ENCODE measurements around the gene LEF1. TPM values are rescaled to one million over a fixed set of nuclear protein-coding genes. Genes with fewer than 3 reads are reported as not detected.

LEF1 gene
- total RNA-seq, 1 donor from 2014 or later: 0.41 TPM

DNA sequence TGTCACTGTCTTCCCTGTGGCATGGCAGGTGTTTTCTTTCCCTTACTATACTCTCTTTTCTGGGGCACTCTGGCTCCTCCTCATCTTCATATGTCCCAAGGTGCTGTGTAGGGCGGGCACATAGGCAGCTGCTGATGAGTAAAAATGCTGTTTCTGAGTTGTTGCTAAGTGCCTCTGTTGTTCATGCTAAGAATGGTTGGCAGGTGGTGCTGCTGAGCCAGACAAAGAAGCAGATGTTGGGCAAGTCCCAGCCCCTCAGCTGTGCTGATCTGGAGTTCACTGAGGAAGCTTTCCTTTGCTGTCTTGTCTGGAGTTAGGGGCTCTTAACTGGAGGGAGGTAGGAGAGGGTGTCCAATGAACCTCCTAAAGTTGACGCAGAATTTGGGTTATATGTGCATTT is 138.4 kb downstream of the LEF1 start:
- Histone ChIP-seq H3K36me3 (peaks cover 87% of the 10 kb centered on the region), H3K9me3 (replicated peaks) (no peaks in the 10 kb centered on the region), H3K4me1 (peaks cover 15% of the 10 kb centered on the region), H3K4me3 (no peak overlapping the region), H3K27me3 (ENCODE audit: low read depth) (no peaks in the 10 kb centered on the region), H3K27ac (replicated peaks) (no peak overlapping the region)
- TF ChIP-seq, protein P1, sequence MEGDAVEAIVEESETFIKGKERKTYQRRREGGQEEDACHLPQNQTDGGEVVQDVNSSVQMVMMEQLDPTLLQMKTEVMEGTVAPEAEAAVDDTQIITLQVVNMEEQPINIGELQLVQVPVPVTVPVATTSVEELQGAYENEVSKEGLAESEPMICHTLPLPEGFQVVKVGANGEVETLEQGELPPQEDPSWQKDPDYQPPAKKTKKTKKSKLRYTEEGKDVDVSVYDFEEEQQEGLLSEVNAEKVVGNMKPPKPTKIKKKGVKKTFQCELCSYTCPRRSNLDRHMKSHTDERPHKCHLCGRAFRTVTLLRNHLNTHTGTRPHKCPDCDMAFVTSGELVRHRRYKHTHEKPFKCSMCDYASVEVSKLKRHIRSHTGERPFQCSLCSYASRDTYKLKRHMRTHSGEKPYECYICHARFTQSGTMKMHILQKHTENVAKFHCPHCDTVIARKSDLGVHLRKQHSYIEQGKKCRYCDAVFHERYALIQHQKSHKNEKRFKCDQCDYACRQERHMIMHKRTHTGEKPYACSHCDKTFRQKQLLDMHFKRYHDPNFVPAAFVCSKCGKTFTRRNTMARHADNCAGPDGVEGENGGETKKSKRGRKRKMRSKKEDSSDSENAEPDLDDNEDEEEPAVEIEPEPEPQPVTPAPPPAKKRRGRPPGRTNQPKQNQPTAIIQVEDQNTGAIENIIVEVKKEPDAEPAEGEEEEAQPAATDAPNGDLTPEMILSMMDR (IDR thresholded peaks at IDR 0.05; ENCODE audit: borderline replicate concordance): peak; percentile 44
- intact Hi-C loops (cut with micrococcal nuclease): no loop called here
- DNase-seq: no peak

DNA sequence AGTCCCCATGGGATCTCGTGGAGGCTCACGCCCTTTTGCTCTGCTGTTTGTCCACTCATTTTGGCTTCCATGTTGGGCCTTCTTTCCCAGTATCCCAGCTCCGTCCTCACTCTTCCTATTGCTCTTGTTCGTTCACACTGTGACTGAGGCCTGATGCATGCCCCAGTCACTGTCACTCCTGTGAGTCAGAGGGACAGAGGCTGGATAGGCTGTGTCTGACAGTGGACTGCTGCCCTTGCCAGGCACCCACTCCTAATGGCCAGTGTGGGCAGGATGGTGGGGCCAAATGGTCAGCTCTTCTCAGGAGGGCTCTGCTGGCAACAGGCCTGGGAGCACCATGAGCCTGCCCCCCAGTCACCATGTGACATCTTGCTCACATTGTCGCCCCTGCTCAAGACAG is 139.0 kb downstream of the LEF1 start:
- peaks cover 15% of the 10 kb centered on the region for H3K4me1 ChIP-seq
- peaks cover 87% of the 10 kb centered on the region for H3K36me3 ChIP-seq
- no peaks in the 10 kb centered on the region for H3K27me3 ChIP-seq (ENCODE audit: low read depth)
- no peak for DNase-seq
- no peak overlapping the region for H3K27ac ChIP-seq (replicated peaks)
- H3K4me3 ChIP-seq: no peak overlapping the region
- TF ChIP-seq, protein P1 (IDR thresholded peaks at IDR 0.05; ENCODE audit: borderline replicate concordance): no peak
- no peaks in the 10 kb centered on the region for H3K9me3 ChIP-seq (replicated peaks)
- intact Hi-C loops (cut with micrococcal nuclease): no loop called here

DNA sequence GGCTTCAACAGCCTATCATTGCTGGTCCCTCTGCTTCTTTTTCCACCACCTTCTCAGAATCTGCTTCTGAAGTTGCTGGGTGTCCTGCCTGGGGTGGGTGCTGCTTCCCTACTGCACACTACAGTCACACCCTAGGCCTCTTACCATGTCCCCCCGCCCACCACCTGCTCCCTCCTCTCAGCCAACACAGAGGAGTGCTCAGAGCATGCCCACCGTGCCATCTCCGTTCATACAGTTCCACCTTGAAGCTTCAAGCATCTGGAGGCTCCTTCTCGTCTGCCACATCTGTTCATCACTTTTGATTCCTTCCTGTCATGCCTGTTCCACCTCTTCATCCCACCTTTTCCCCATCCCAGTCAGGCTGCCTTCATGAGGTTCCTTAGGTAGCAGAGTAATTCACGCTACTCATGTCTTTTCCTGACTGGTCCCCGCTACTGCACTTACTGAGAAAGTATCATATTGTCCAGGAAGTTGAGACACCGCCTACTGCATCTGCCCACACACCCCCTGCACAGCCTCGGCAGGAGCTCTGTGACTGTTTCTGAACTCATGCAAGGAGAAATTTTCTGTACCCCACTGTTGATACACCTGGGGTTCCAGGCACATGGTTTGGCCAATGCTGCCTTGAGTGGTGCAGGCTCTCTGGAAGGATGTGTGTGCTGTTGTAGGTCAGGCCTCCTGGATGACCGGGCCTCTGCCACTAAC is 139.6 kb downstream of the LEF1 start:
- Histone ChIP-seq H3K4me1 (peaks cover 14% of the 10 kb centered on the region), H3K4me3 (no peak overlapping the region), H3K27me3 (ENCODE audit: low read depth) (no peaks in the 10 kb centered on the region), H3K36me3 (peaks cover 87% of the 10 kb centered on the region), H3K9me3 (replicated peaks) (no peaks in the 10 kb centered on the region), H3K27ac (replicated peaks) (no peak overlapping the region)
- intact Hi-C loops (cut with micrococcal nuclease): no loop called here
- TF ChIP-seq, protein P1 (IDR thresholded peaks at IDR 0.05; ENCODE audit: borderline replicate concordance): no peak
- no peak for DNase-seq

DNA sequence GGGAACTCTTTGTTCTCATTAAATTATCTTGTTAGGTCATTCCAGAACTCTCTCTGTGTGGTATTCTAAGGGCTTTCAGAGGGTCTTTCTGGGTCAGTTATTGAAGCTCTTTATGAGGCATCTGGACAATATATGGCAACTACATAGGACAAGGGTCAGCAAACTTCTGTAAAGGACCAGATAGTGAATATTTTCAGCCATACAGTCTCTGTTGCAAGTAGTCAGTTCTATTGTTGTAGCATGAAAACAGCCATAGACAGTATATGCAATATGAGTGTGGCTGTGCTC is 143.9 kb downstream of the LEF1 start:
- intact Hi-C loops (cut with micrococcal nuclease): no loop called here
- no peak overlapping the region for H3K4me3 ChIP-seq
- no peak overlapping the region for H3K27ac ChIP-seq (replicated peaks)
- TF ChIP-seq, protein P1 (IDR thresholded peaks at IDR 0.05; ENCODE audit: borderline replicate concordance): no peak
- H3K4me1 ChIP-seq: no peaks in the 10 kb centered on the region
- no peaks in the 10 kb centered on the region for H3K9me3 ChIP-seq (replicated peaks)
- DNase-seq: no peak
- H3K27me3 ChIP-seq (ENCODE audit: low read depth): no peaks in the 10 kb centered on the region
- peaks cover 93% of the 10 kb centered on the region for H3K36me3 ChIP-seq

DNA sequence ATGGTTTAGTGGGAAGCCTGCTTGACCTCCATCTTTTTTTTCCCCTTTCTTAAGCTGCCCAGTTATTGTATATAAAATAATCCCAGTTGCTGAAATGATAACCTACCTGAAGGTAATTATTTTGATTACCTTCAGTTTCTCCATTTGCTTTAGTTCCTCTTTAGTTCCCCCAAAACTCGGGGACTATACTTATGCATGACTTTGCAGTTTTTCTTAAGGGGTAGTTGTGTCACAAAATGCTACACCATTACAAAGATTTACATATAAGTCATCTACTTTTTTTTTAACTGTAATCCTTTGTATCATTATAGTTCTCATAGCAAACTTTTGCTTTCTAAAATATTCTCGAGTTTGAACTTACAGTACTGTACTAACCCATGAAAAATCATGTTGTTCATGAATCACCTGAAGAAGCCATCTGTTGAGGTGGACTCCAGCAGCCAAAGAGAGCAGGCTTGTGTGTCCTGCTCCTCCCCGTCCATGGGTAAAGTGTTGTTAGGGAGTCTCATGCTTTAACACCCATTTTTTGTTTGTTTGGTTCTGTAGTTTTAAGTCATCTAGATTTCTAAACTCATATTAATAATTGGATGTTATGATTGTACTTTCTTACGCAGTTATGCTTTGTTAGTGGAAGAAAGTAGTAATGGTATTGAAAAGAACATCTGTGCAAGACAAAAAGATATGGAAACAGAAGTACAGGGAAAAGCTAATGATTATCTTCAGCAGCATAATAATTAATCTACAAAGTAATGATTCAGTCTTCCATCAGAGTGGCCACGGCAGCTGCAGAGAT is 144.5 kb downstream of the LEF1 start:
- no peak for DNase-seq
- H3K4me3 ChIP-seq: no peak overlapping the region
- intact Hi-C loops (cut with micrococcal nuclease): no loop called here
- H3K27ac ChIP-seq (replicated peaks): no peak overlapping the region
- H3K4me1 ChIP-seq: peaks cover under 1% of the 10 kb centered on the region
- peaks cover 93% of the 10 kb centered on the region for H3K36me3 ChIP-seq
- H3K27me3 ChIP-seq (ENCODE audit: low read depth): no peaks in the 10 kb centered on the region
- TF ChIP-seq, protein P1 (IDR thresholded peaks at IDR 0.05; ENCODE audit: borderline replicate concordance): no peak
- H3K9me3 ChIP-seq (replicated peaks): no peaks in the 10 kb centered on the region
